Transverse colon (tissue), 3 donors: ENCODE measurements around the gene HHLA2.

ENCODE experiments used
- EP300 ChIP-seq: sonication (generic); formaldehyde crosslinking; IDR thresholded peaks from one replicate; pipeline ENCODE4 v1.6.1; 2017; ENCODE audit warnings: antibody characterized with exemption, low read depth
- TF ChIP-seq, protein P1 (sequence below), 5 experiments: fragments of 200-600 bp in 3 of 5; fragments of 450-650 bp in 2 of 5; sonication (generic) in 3 of 5; IDR thresholded peaks; 1 replicate in 2 of 5; 2 replicates in 3 of 5; pipeline ENCODE4 v1.5.1; 2016 to 2017; ENCODE audit warnings: antibody characterized with exemption in 5 of 5, inconsistent platforms in 3 of 5, mild to moderate bottlenecking in 2 of 5, moderate library complexity in 1 of 5

DNA sequence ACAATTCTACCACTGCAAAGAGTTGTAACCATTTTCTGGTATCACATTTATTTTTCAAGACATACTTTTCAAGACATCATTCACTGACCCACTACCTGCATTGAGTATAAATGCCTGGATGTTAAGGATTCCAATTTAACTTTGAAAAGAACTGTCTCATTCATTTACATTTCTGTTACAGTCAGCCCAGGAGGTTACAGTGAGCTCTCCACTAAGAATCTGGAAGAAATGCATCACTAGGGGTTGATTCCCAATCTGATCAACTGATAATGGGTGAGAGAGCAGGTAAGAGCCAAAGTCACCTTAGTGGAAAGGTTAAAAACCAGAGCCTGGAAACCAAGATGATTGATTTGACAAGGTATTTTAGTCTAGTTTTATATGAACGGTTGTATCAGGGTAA lies 81.0 kb downstream of the HHLA2 start:
- TF ChIP-seq, protein P1, sequence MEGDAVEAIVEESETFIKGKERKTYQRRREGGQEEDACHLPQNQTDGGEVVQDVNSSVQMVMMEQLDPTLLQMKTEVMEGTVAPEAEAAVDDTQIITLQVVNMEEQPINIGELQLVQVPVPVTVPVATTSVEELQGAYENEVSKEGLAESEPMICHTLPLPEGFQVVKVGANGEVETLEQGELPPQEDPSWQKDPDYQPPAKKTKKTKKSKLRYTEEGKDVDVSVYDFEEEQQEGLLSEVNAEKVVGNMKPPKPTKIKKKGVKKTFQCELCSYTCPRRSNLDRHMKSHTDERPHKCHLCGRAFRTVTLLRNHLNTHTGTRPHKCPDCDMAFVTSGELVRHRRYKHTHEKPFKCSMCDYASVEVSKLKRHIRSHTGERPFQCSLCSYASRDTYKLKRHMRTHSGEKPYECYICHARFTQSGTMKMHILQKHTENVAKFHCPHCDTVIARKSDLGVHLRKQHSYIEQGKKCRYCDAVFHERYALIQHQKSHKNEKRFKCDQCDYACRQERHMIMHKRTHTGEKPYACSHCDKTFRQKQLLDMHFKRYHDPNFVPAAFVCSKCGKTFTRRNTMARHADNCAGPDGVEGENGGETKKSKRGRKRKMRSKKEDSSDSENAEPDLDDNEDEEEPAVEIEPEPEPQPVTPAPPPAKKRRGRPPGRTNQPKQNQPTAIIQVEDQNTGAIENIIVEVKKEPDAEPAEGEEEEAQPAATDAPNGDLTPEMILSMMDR (IDR thresholded peaks at IDR 0.05): no peak
- no peak for TF ChIP-seq EP300
